IMR-90 (cell line): ENCODE results near the gene FGD3. TPM values are rescaled to one million over a fixed set of nuclear protein-coding genes. Genes with fewer than 3 reads are reported as not detected.

Source experiments
- ATAC-seq: fragments of 200-7000 bp; cut with Tn5 transposase; 2 replicates; pipeline ENCODE4 v1.9.1; 2020; ENCODE audit warnings: low read depth, mild to moderate bottlenecking, moderate library complexity
- BruUV-seq: library from RNA; stranded (reverse); fragments of 400-500 nt; replicated peaks from 2 replicates; lab custom pipeline; 2021; lab: Mats Ljungman, UMichigan
- CTCF ChIA-PET: fragments of 300-600 bp; formaldehyde crosslinking; extraction: SDS; loops from one replicate; lab custom pipeline; 2021; ENCODE audit warnings: antibody characterized with exemption; lab: Yijun Ruan, JAX
- POLR2A ChIA-PET: fragments of 300-600 bp; sonication (Branson Sonifier 250); formaldehyde crosslinking; loops from one replicate; lab custom pipeline; 2022; ENCODE audit warnings: antibody characterized with exemption; ENCODE audit not compliant: unreplicated experiment; lab: Charles Lee
- DNase-seq: peaks from one replicate; pipeline ENCODE4 v3.0.0; 2013
- H2AFZ ChIP-seq: replicated peaks from 2 replicates; pipeline ENCODE3; 2013; ENCODE audit warnings: low read length, mild to moderate bottlenecking; ENCODE audit not compliant: poor library complexity
- H2AK5ac ChIP-seq: 2 replicates; pipeline ENCODE4 v1.6.1; 2013; ENCODE audit warnings: low read depth, low read length, inconsistent platforms
- H2AK9ac ChIP-seq: replicated peaks from 2 replicates; pipeline ENCODE3; 2013; ENCODE audit warnings: mild to moderate bottlenecking, low read depth, low read length, moderate library complexity; ENCODE audit not compliant: poor library complexity
- H2BK120ac ChIP-seq: 2 replicates; pipeline ENCODE4 v1.6.1; 2013; ENCODE audit warnings: low read depth, low read length, inconsistent platforms
- H2BK15ac ChIP-seq: 3 replicates; pipeline ENCODE4 v1.6.1; 2013; ENCODE audit warnings: low read depth, low read length, inconsistent platforms
- H2BK20ac ChIP-seq: 2 replicates; pipeline ENCODE4 v1.6.1; 2013; ENCODE audit warnings: low read depth, mild to moderate bottlenecking, inconsistent platforms, low read length, moderate library complexity
- H2BK5ac ChIP-seq: 2 replicates; pipeline ENCODE4 v1.6.1; 2013; ENCODE audit warnings: mild to moderate bottlenecking, low read depth, low read length, inconsistent platforms; ENCODE audit not compliant: poor library complexity, severe bottlenecking
- H3K14ac ChIP-seq: replicated peaks from 2 replicates; pipeline ENCODE4 v1.6.1; 2013; ENCODE audit warnings: low read depth, low read length, inconsistent platforms
- H3K18ac ChIP-seq: 2 replicates; pipeline ENCODE4 v1.6.1; 2013; ENCODE audit warnings: low read depth, low read length, control low read depth
- H3K23ac ChIP-seq: 2 replicates; pipeline ENCODE4 v1.6.1; 2013; ENCODE audit warnings: low read depth, low read length, inconsistent platforms
- H3K27ac ChIP-seq: 2 replicates; pipeline ENCODE4 v1.5.1; 2013; ENCODE audit warnings: mild to moderate bottlenecking, control low read depth, low read length; ENCODE audit not compliant: insufficient read depth
- H3K27me3 ChIP-seq: 2 replicates; pipeline ENCODE4 v1.6.1; 2013; ENCODE audit warnings: low read length; ENCODE audit not compliant: control insufficient read depth, insufficient read depth
- H3K36me3 ChIP-seq: 2 replicates; pipeline ENCODE4 v1.6.1; 2013; ENCODE audit warnings: low read length, mixed read lengths; ENCODE audit not compliant: control insufficient read depth, insufficient read depth
- H3K4ac ChIP-seq: 2 replicates; pipeline ENCODE4 v1.6.1; 2013; ENCODE audit warnings: low read depth, low read length, inconsistent platforms
- H3K4me1 ChIP-seq: 2 replicates; pipeline ENCODE4 v1.6.1; 2013; ENCODE audit warnings: low read length, mixed read lengths; ENCODE audit not compliant: control insufficient read depth, insufficient read depth
- H3K4me2 ChIP-seq: 2 replicates; pipeline ENCODE4 v1.6.1; 2013; ENCODE audit warnings: low read depth, mild to moderate bottlenecking, control low read depth, low read length, moderate library complexity
- H3K4me3 ChIP-seq: 2 replicates; pipeline ENCODE4 v1.5.1; 2013; ENCODE audit warnings: low read depth, mild to moderate bottlenecking, control low read depth, low read length, moderate library complexity; ENCODE audit not compliant: insufficient read depth
- H3K56ac ChIP-seq: 2 replicates; pipeline ENCODE4 v1.6.1; 2013; ENCODE audit warnings: low read length, inconsistent platforms; ENCODE audit not compliant: insufficient read depth; ENCODE audit errors: extremely low read depth
- H3K79me1 ChIP-seq, 2 experiments: 2 replicates each; pipeline ENCODE4 v1.6.1; 2013; ENCODE audit warnings: low read length in 2 of 2, inconsistent platforms in 1 of 2, low read depth in 1 of 2
- H3K9ac ChIP-seq: 2 replicates; pipeline ENCODE4 v1.6.1; 2013; ENCODE audit warnings: low read depth, low read length, control low read depth
- H3K9me1 ChIP-seq: 2 replicates; pipeline ENCODE4 v1.6.1; 2013; ENCODE audit warnings: low read length, inconsistent platforms; ENCODE audit not compliant: insufficient read depth
- H3K9me3 ChIP-seq: 2 replicates; pipeline ENCODE4 v1.6.1; 2013; ENCODE audit warnings: low read length; ENCODE audit not compliant: control insufficient read depth, insufficient read depth
- H4K20me1 ChIP-seq: 2 replicates; pipeline ENCODE4 v1.6.1; 2013; ENCODE audit warnings: low read length, inconsistent platforms; ENCODE audit not compliant: insufficient read depth
- H4K5ac ChIP-seq: 2 replicates; pipeline ENCODE4 v1.6.1; 2013; ENCODE audit warnings: mild to moderate bottlenecking, low read depth, low read length, control low read depth
- H4K8ac ChIP-seq, 2 experiments: 2 replicates each; pipeline ENCODE4 v1.6.1; 2013; ENCODE audit warnings: low read depth in 2 of 2, low read length in 2 of 2, control low read depth in 1 of 2, inconsistent platforms in 1 of 2
- H4K91ac ChIP-seq: 2 replicates; pipeline ENCODE4 v1.6.1; 2013; ENCODE audit warnings: low read depth, low read length, inconsistent platforms; ENCODE audit not compliant: insufficient read depth
- BHLHE40 ChIP-seq: fragments of 150-350 bp; IDR thresholded peaks from 2 replicates; pipeline ENCODE4 v1.6.1; 2016; ENCODE audit warnings: mild to moderate bottlenecking, low read depth, low read length
- CEBPB ChIP-seq: IDR thresholded peaks from 2 replicates; pipeline ENCODE4 v1.6.1; 2012; ENCODE audit warnings: low read depth, low read length, improper control_type of control experiment
- CTCF ChIP-seq: conservative IDR thresholded peaks from 2 replicates; pipeline ENCODE4 v1.5.1; 2012; ENCODE audit warnings: mild to moderate bottlenecking, low read depth, low read length, improper control_type of control experiment
- FOS ChIP-seq: fragments of 150-350 bp; IDR thresholded peaks from 2 replicates; pipeline ENCODE4 v1.6.1; 2016; ENCODE audit warnings: low read depth, low read length
- MAFK ChIP-seq: IDR thresholded peaks from 2 replicates; pipeline ENCODE4 v1.6.1; 2012; ENCODE audit warnings: low read depth, low read length, improper control_type of control experiment
- MAZ ChIP-seq: IDR thresholded peaks from 2 replicates; pipeline ENCODE4 v1.6.1; 2012; ENCODE audit warnings: low read depth, mild to moderate bottlenecking, low read length, improper control_type of control experiment, moderate library complexity, borderline replicate concordance
- MXI1 ChIP-seq: IDR thresholded peaks from 2 replicates; pipeline ENCODE4 v1.6.1; 2012; ENCODE audit warnings: low read depth, mild to moderate bottlenecking, low read length, moderate library complexity, borderline replicate concordance
- NFE2L2 ChIP-seq: fragments of 150-350 bp; IDR thresholded peaks from 2 replicates; pipeline ENCODE4 v1.6.1; 2016; ENCODE audit warnings: low read depth, mild to moderate bottlenecking, low read length
- POLR2A ChIP-seq: IDR thresholded peaks from 2 replicates; pipeline ENCODE4 v1.6.1; 2012; ENCODE audit warnings: mild to moderate bottlenecking, low read depth, low read length
- RAD21 ChIP-seq: IDR thresholded peaks from 2 replicates; pipeline ENCODE4 v1.6.1; 2012; ENCODE audit warnings: low read length, improper control_type of control experiment
- RCOR1 ChIP-seq: IDR thresholded peaks from 2 replicates; pipeline ENCODE4 v1.6.1; 2012; ENCODE audit warnings: mild to moderate bottlenecking, low read length, improper control_type of control experiment; ENCODE audit not compliant: insufficient replicate concordance
- RFX5 ChIP-seq: IDR thresholded peaks from 2 replicates; pipeline ENCODE4 v1.8.0; 2012; ENCODE audit warnings: low read depth, mild to moderate bottlenecking, low read length, moderate library complexity
- SMC3 ChIP-seq: fragments of 150-350 bp; IDR thresholded peaks from 2 replicates; pipeline ENCODE4 v1.6.1; 2016; ENCODE audit warnings: low read depth, mild to moderate bottlenecking, antibody characterized with exemption, low read length, moderate library complexity
- USF2 ChIP-seq: fragments of 150-350 bp; IDR thresholded peaks from 2 replicates; pipeline ENCODE4 v1.6.1; 2017; ENCODE audit warnings: mild to moderate bottlenecking, antibody characterized with exemption, low read length, low read depth
- WGBS, 2 experiments: methylation state at CpG; one replicate each; pipeline versions ENCODE4 v1.1.5 to v1.1.7; 2013; ENCODE audit warnings: missing lambda C conversion rate in 2 of 2; ENCODE audit not compliant: insufficient read length in 1 of 2; ENCODE audit errors: extremely low coverage in 2 of 2; 5-methylcytosine and 5-hydroxymethylcytosine counted together
- dilution Hi-C: fragments of 300-500 bp; cut with HindIII; formaldehyde crosslinking; loops from one replicate; pipeline ENCODE4 v1.14.3; 2018; ENCODE audit warnings: low sequenced_read_pairs; ENCODE audit not compliant: unreplicated experiment
- in situ Hi-C: fragments of 300-500 bp; cut with MboI; formaldehyde crosslinking; loops from 3 replicates; pipeline ENCODE4 v1.14.3; 2019; ENCODE audit warnings: low sequenced_read_pairs, inconsistent platforms, mixed read lengths
- intact Hi-C: fragments of 100-400 bp; cut with micrococcal nuclease; formaldehyde crosslinking; loops from 2 replicates; pipeline ENCODE4 v1.10.0; 2022
- polyA plus RNA-seq, 3 experiments: library from polyadenylated mRNA; depleted of rRNA; stranded (reverse); fragments of >200 nt; gene quantifications; 2 replicates each; pipeline ENCODE4 v1.2.3, GENCODE V29; 2012; ENCODE audit warnings: low replicate concordance in 1 of 3
- total RNA-seq: library from RNA; depleted of rRNA; stranded (reverse); fragments of >200 nt; gene quantifications from 2 replicates; pipeline ENCODE4 v1.2.3, GENCODE V29; 2012

Gene FGD3
- total and polyA plus RNA-seq, 2 of the 4 experiments (the other 2 are of a cell fraction), result not detected

- ChIA-PET CTCF (no interaction called here), POLR2A (interaction anchor here (0.6 kb wide), 1 partner anchor 10 kb away, joined by 5 read pairs; no protein-coding TSS in a partner anchor)
- peaks cover 24% of the 10 kb centered on the region for H3K27me3 ChIP-seq
- no peak overlapping the region for H3K4me2 ChIP-seq
- no peak overlapping the region for H3K4me3 ChIP-seq
- ATAC-seq (no peak), DNase-seq (no peak)
- H2BK5ac ChIP-seq, result no peak overlapping the region
- H3K56ac ChIP-seq, result no peak overlapping the region
- H3K79me1 ChIP-seq, result no peaks in the 10 kb centered on the region
- no peak overlapping the region for H3K23ac ChIP-seq
- no peaks in the 10 kb centered on the region for H3K9me1 ChIP-seq
- H3K9ac ChIP-seq, result no peak overlapping the region
- no peak overlapping the region for H2AK9ac ChIP-seq
- H4K5ac ChIP-seq, result no peak overlapping the region
- H4K91ac ChIP-seq, result no peak overlapping the region
- H3K18ac ChIP-seq, result no peak overlapping the region
- no peak overlapping the region for H2BK15ac ChIP-seq
- H3K14ac ChIP-seq, result no peak overlapping the region
- intact Hi-C loops, result no loop called here
- no peak overlapping the region for H2BK20ac ChIP-seq
- BruUV-seq, result no TSS peak
- H2AK5ac ChIP-seq, result no peak overlapping the region
- dilution Hi-C loops, result no loop called here
- H3K4ac ChIP-seq, result no peak overlapping the region
- H3K36me3 ChIP-seq, result no peaks in the 10 kb centered on the region
- 82% methylated on average over 4 of the region's 11 CpGs; no CpG with 5 or more reads in 1 of the 2 experiments for WGBS, 2 experiments
- H3K9me3 ChIP-seq, result no peaks in the 10 kb centered on the region
- in situ Hi-C loops, result no loop called here
- H2BK120ac ChIP-seq, result no peak overlapping the region
- H4K20me1 ChIP-seq, result no peaks in the 10 kb centered on the region
- no peaks in the 10 kb centered on the region for H3K4me1 ChIP-seq
- no peak overlapping the region for H2AFZ ChIP-seq
- no peak overlapping the region for H4K8ac ChIP-seq
- H3K27ac ChIP-seq, result no peak overlapping the region
- TF ChIP-seq CEBPB (no peak), CTCF (no peak), RAD21 (no peak), RFX5 (no peak), POLR2A (no peak), RCOR1 (no peak), BHLHE40 (no peak), MAZ (no peak), USF2 (no peak), MXI1 (no peak), MAFK (no peak), NFE2L2 (no peak), FOS (no peak), SMC3 (no peak)
These were observed 107.7 kb downstream of the FGD3 start for GRCh38 chr9:93054758-93055704.
